ENCODE measurements around the gene METTL4. TPM values are rescaled to one million over a fixed set of nuclear protein-coding genes. Genes with fewer than 3 reads are reported as not detected.
A peak's percentile ranks its signal among the peaks of the same experiment; 100 is the strongest.

METTL4 gene, protein sequence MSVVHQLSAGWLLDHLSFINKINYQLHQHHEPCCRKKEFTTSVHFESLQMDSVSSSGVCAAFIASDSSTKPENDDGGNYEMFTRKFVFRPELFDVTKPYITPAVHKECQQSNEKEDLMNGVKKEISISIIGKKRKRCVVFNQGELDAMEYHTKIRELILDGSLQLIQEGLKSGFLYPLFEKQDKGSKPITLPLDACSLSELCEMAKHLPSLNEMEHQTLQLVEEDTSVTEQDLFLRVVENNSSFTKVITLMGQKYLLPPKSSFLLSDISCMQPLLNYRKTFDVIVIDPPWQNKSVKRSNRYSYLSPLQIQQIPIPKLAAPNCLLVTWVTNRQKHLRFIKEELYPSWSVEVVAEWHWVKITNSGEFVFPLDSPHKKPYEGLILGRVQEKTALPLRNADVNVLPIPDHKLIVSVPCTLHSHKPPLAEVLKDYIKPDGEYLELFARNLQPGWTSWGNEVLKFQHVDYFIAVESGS
- total RNA-seq (2014; rRNA removed) = 7.5 and 8.6 TPM in 2 replicates
- Bru-seq, nascent RNA = percentile 75 among the genes with signal in this experiment
- BruChase-seq, experiment 1, labeled RNA remaining after a 6-hour chase = percentile 81 among the genes with signal in this experiment
- BruChase-seq, experiment 2, labeled RNA remaining after a 2-hour chase = percentile 90 among the genes with signal in this experiment
- long read RNA-seq, transcript METTL4-203 (9 exons, 2,742 nt) = major isoform, 32 of 48 reads
- long read RNA-seq, partial matches to known transcripts = 5 of 48 reads
- long read RNA-seq, other reads (novel, unspliced or antisense) = 11 of 48 reads

GRCh38 chr18:2571200-2572170, at the start of gene METTL4, which contains the start of gene NDC80:
TSS of gene METTL4 (minus strand) at chr18:2571505. CDS start at chr18:2567216, 4,289 bp downstream.
TSS of gene NDC80 (plus strand) at chr18:2571557. CDS start at chr18:2572986, 1,429 bp downstream.
- Histone ChIP-seq H3K4me1 (ENCODE audit: insufficient read depth, low read length) (peaks cover 15% of the 10 kb centered on the region), H3F3A (ENCODE audit: low read length, unreplicated experiment) (no peaks in the 10 kb centered on the region), H3K4me2 (ENCODE audit: low read length) (peak within 1 kb of the TSS; percentile 81), H4K20me1 (ENCODE audit: low read length) (no peaks in the 10 kb centered on the region), H3K36me3 (ENCODE audit: low read depth, low read length) (peaks cover 20% of the 10 kb centered on the region), H3K27ac (ENCODE audit: low read length) (peak within 1 kb of the TSS; percentile 90), H3K9me2 (replicated peaks; ENCODE audit: low read length) (no peaks in the 10 kb centered on the region), H3K4me3 (ENCODE audit: low read length) (peak within 1 kb of the TSS; percentile 97), H2AFZ (ENCODE audit: low read length) (peak within 1 kb of the TSS; percentile 99), H3K79me2 (ENCODE audit: low read length) (peaks cover 80% of the 10 kb centered on the region), H3K9me3 (ENCODE audit: low read length) (no peaks in the 10 kb centered on the region), H3K27me3 (ENCODE audit: low read length) (no peaks in the 10 kb centered on the region), H3K9ac (ENCODE audit: low read length) (peak within 1 kb of the TSS; percentile 94)
- DNase-seq (peak; percentile 94), ATAC-seq (peak; percentile 76)
- TF ChIP-seq EZH2phosphoT487 (IDR thresholded peaks at IDR 0.05; ENCODE audit: borderline replicate concordance, low read length) (no peak), EZH2 (IDR thresholded peaks at IDR 0.05; ENCODE audit: low read length, unreplicated experiment) (no peak)
- TF ChIP-seq, protein P1, sequence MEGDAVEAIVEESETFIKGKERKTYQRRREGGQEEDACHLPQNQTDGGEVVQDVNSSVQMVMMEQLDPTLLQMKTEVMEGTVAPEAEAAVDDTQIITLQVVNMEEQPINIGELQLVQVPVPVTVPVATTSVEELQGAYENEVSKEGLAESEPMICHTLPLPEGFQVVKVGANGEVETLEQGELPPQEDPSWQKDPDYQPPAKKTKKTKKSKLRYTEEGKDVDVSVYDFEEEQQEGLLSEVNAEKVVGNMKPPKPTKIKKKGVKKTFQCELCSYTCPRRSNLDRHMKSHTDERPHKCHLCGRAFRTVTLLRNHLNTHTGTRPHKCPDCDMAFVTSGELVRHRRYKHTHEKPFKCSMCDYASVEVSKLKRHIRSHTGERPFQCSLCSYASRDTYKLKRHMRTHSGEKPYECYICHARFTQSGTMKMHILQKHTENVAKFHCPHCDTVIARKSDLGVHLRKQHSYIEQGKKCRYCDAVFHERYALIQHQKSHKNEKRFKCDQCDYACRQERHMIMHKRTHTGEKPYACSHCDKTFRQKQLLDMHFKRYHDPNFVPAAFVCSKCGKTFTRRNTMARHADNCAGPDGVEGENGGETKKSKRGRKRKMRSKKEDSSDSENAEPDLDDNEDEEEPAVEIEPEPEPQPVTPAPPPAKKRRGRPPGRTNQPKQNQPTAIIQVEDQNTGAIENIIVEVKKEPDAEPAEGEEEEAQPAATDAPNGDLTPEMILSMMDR (conservative IDR thresholded peaks at IDR 0.05; ENCODE audit: low read depth, low read length) = no peak
- ChIA-PET POLR2A (ENCODE audit: unreplicated experiment) (interaction anchor here (0.6 to 0.9 kb wide), 3 partner anchors 84 to 194 kb away, joined by 3 read pairs; partner anchors contain the start of gene SMCHD1), CTCF (interaction anchor here (0.6 kb wide), 1 partner anchor 194 kb away, joined by 3 read pairs; no protein-coding TSS in a partner anchor)
- intact Hi-C loops (cut with micrococcal nuclease) = loop anchor here (1.0 to 5.0 kb wide), 3 partner anchors 36 to 87 kb away; no protein-coding TSS in a partner anchor
- TSS peak; percentile 60 for BruUV-seq (replicated peaks)

- no peaks in the 10 kb centered on the region for H3K9me3 ChIP-seq (ENCODE audit: low read length)
- no peaks in the 10 kb centered on the region for H3K79me2 ChIP-seq (ENCODE audit: low read length)
- H3K4me3 ChIP-seq (ENCODE audit: low read length) = no peak overlapping the region
- H3K36me3 ChIP-seq (ENCODE audit: low read depth, low read length) = peaks cover 28% of the 10 kb centered on the region
- H2AFZ ChIP-seq (ENCODE audit: low read length) = no peak overlapping the region
- peaks cover 3% of the 10 kb centered on the region for H3F3A ChIP-seq (ENCODE audit: low read length, unreplicated experiment)
- H3K9me2 ChIP-seq (replicated peaks; ENCODE audit: low read length) = no peaks in the 10 kb centered on the region
- H4K20me1 ChIP-seq (ENCODE audit: low read length) = no peaks in the 10 kb centered on the region
- CTCF ChIA-PET = no interaction called here
- H3K4me1 ChIP-seq (ENCODE audit: insufficient read depth, low read length) = no peaks in the 10 kb centered on the region
- TF ChIP-seq EZH2 (IDR thresholded peaks at IDR 0.05; ENCODE audit: low read length, unreplicated experiment) (no peak), EZH2phosphoT487 (IDR thresholded peaks at IDR 0.05; ENCODE audit: borderline replicate concordance, low read length) (no peak)
- TF ChIP-seq, protein P1 (conservative IDR thresholded peaks at IDR 0.05; ENCODE audit: low read depth, low read length) = no peak
- no TSS peak for BruUV-seq (replicated peaks)
- no peak for DNase-seq
- ATAC-seq = no peak
- intact Hi-C loops (cut with micrococcal nuclease) = no loop called here
- no peak overlapping the region for H3K27ac ChIP-seq (ENCODE audit: low read length)
- H3K4me2 ChIP-seq (ENCODE audit: low read length) = no peak overlapping the region
- H3K27me3 ChIP-seq (ENCODE audit: low read length) = no peaks in the 10 kb centered on the region
- no peak overlapping the region for H3K9ac ChIP-seq (ENCODE audit: low read length)
- POLR2A ChIA-PET (ENCODE audit: unreplicated experiment) = no interaction called here
Measured at GRCh38 chr18:2618009-2618408, 46.7 kb upstream of the METTL4 start.
